IPS-15b (cell line): ENCODE data around the gene R3HDM4.

Experiments
- H3K27me3 ChIP-seq: one replicate; pipeline ENCODE4 v1.6.1; 2013; ENCODE audit warnings: low read length; ENCODE audit not compliant: control insufficient read depth, insufficient read depth
- H3K36me3 ChIP-seq: one replicate; pipeline ENCODE4 v1.6.1; 2013; ENCODE audit warnings: low read length; ENCODE audit not compliant: control insufficient read depth, insufficient read depth
- H3K4me1 ChIP-seq: one replicate; pipeline ENCODE4 v1.6.1; 2013; ENCODE audit warnings: mild to moderate bottlenecking, low read length; ENCODE audit not compliant: control insufficient read depth, insufficient read depth
- H3K4me3 ChIP-seq: one replicate; pipeline ENCODE4 v1.5.1; 2013; ENCODE audit warnings: low read depth, low read length
- H3K9ac ChIP-seq: one replicate; pipeline ENCODE4 v1.6.1; 2013; ENCODE audit warnings: low read depth, mild to moderate bottlenecking, low read length
- H3K9me3 ChIP-seq: one replicate; pipeline ENCODE4 v1.6.1; 2013; ENCODE audit warnings: mild to moderate bottlenecking, low read length; ENCODE audit not compliant: control insufficient read depth, insufficient read depth

R3HDM4 gene

DNA sequence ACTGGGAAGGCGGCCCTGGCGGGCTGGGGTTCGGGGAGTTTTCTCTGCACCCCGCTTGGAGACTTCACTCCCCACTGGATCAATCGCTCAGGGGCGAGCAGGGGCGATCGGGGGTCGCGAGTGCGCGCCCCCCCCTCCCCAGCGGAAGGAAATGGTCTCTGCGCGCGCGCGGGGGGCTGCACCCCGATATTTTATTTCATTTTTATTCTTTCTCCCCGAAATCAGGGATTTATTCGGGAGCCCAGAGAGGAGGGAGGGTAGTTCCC, 13.2 kb upstream of the R3HDM4 start:
- peak overlapping the region; percentile 74 for H3K4me3 ChIP-seq
- H3K9ac ChIP-seq = peak overlapping the region; percentile 70
- peaks cover 1% of the 10 kb centered on the region for H3K27me3 ChIP-seq
- no peaks in the 10 kb centered on the region for H3K9me3 ChIP-seq
- H3K36me3 ChIP-seq = peaks cover 13% of the 10 kb centered on the region
- no peaks in the 10 kb centered on the region for H3K4me1 ChIP-seq

DNA sequence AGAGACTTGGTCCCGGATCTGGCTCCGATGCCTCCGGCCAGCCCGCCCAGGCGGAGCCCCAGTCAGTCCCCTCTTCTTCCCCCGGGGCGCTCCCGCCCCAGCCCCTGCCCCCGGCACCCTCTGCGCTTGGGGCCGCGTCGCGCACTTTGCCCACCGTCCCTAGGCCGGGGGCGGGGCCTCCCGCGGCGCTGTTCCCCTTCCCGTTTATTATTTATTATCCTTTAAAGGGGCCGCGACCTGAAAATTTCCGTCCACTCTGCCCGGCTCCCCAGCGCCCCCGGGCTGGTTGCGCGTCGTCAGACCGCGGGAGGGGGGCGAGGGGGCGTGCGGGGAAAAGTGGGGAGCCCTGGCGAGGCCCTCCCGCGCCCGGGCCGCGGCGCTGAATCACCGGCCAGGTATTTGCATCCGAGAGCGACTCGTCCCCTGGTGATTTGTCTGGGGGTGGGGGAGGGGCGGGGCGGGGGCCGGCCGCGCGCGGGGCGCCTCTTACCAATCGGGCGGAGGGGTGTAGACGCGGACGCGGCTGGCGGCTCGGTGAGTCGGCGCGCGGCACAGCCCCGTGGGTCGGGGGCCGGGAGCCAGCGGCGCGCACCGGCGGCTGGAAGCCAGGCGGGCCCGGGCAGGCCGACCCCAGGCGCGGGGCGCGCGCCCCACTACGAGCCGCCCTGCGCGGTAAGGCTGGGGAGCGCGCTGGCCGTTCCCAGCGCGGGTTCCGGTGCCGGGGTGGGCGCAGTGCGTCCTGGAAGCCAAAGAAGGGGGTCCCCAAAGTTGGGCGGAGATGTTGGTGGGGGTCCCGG, 12.7 kb upstream of the R3HDM4 start, which contains the start of gene ARID3A:
TSS of gene ARID3A (plus strand) at position 510 of the 797 bp plus-strand sequence. CDS start 3,494 bp downstream, outside the sequence.
- peaks cover 7% of the 10 kb centered on the region for H3K27me3 ChIP-seq

DNA sequence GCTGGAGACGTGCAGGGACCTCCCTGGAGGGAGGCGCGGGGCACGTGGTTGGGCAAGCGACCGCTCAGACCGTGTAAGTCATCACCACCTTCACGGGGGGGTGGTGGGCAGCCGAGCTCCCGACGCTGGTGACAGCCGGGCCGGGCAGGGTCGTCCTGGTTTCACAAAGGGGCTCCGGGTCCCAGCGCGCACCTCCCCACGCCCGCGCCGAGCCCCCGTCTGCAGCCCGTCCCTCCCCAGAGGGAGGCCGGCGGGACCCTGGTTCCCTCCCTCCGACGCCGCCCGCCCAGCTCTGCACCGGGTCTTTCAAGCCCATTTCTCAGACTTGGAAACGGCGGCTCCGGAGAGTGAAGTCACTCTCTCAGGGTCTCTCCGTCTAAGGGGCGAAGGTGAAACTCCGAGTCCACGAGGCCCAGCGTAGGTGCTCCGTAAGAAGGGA, 12.1 kb upstream of the R3HDM4 start:
- Histone ChIP-seq H3K9ac (peak overlapping the region; percentile 76), H3K4me3 (peak overlapping the region; percentile 66), H3K36me3 (peaks cover 6% of the 10 kb centered on the region), H3K27me3 (peaks cover 11% of the 10 kb centered on the region), H3K9me3 (no peaks in the 10 kb centered on the region), H3K4me1 (no peaks in the 10 kb centered on the region)

More for the DNA sequence above, 12.7 kb upstream of the R3HDM4 start, which contains the start of gene ARID3A:
- peaks cover 8% of the 10 kb centered on the region for H3K36me3 ChIP-seq
- no peaks in the 10 kb centered on the region for H3K4me1 ChIP-seq
- peak within 1 kb of the TSS; percentile 76 for H3K9ac ChIP-seq
- peak within 1 kb of the TSS; percentile 74 for H3K4me3 ChIP-seq
- no peaks in the 10 kb centered on the region for H3K9me3 ChIP-seq

DNA sequence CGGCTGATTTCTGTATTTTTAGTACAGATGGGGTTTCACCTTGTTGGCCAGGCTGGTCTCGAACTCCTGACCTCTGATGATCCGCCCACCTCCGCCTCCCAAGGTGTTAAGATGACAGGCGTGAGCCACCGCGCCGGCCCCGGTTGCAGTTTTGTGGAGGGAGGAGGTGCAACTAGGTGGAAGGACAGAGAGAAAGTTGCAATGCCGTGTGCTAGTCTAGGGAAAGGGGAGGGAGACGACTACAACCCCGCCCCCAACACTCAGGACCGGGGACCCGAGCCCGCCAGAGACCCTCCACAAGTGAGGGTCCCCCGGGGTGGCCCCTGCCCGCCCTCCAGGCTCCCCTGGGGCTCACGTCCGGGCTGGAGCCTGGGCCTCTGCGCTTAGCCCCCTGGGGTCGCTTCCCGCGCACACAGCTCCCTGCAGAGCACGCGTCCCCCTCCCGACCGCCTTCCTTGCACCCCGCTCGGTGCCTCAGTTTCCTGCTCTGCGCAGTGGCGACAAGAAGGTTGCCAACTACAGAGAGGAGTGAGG, 11.6 kb upstream of the R3HDM4 start:
- no peaks in the 10 kb centered on the region for H3K9me3 ChIP-seq
- peak overlapping the region; percentile 37 for H3K9ac ChIP-seq

DNA sequence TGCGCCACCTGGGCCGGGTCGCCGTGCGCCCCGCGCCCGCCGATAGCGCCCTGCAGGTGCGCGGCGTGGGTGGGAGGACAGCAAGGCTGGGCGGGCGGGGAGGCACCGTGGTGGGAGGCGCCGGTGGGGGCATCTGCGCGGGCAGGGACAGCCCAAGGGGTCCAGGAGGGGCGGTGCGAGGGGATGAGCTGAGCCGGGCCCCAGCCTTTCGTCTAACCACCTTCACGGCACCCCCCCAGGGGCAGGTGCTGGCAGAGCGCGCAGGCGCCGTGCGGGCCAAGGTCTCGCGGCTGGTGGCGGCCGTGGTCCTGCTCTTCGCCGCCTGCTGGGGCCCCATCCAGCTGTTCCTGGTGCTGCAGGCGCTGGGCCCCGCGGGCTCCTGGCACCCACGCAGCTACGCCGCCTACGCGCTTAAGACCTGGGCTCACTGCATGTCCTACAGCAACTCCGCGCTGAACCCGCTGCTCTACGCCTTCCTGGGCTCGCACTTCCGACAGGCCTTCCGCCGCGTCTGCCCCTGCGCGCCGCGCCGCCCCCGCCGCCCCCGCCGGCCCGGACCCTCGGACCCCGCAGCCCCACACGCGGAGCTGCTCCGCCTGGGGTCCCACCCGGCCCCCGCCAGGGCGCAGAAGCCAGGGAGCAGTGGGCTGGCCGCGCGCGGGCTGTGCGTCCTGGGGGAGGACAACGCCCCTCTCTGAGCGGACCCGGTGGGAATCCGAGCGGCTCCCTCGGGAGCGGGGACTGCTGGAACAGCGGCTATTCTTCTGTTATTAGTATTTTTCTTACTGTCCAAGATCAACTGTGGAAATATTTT, 7.2 kb upstream of the R3HDM4 start:
- Histone ChIP-seq H3K9me3 (no peaks in the 10 kb centered on the region), H3K27me3 (peaks cover 29% of the 10 kb centered on the region), H3K4me1 (no peaks in the 10 kb centered on the region), H3K36me3 (no peaks in the 10 kb centered on the region), H3K4me3 (peak overlapping the region; percentile 60), H3K9ac (no peak overlapping the region)

More for the DNA sequence above, 11.6 kb upstream of the R3HDM4 start:
- peaks cover 15% of the 10 kb centered on the region for H3K27me3 ChIP-seq
- H3K36me3 ChIP-seq = peaks cover 2% of the 10 kb centered on the region
- no peaks in the 10 kb centered on the region for H3K4me1 ChIP-seq
- peak overlapping the region; percentile 66 for H3K4me3 ChIP-seq

DNA sequence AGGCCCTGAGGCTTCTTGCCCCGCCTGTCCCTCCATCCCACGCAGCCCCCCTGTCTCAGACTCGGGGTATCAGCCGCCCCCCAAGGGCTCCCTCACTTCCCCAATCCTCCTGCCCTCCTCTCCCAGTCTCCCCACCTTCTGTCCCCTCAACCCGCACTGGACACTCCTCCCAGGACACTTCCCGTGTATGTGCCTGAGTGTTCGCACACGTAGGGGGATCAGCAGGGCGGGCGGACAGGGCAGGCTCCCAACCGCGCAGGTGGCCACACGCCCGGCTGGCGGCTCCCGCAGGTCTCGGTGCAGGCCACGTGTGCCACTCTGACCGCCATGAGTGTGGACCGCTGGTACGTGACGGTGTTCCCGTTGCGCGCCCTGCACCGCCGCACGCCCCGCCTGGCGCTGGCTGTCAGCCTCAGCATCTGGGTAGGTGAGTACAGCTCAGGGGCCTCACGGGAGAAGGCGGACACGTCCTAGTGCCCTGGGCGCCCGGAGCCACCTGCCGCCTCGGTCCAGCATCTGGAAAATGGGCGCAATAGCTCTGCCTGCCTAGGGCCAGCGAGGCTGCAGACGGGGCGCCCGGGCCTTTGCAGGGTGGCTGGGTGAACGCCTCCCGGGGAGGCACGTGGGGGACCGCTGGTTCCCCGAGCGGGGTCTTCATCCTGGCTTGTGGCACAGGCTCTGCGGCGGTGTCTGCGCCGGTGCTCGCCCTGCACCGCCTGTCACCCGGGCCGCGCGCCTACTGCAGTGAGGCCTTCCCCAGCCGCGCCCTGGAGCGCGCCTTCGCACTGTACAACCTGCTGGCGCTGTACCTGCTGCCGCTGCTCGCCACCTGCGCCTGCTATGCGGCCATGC, 6.4 kb upstream of the R3HDM4 start:
- Histone ChIP-seq H3K36me3 (no peaks in the 10 kb centered on the region), H3K4me3 (peak overlapping the region; percentile 50), H3K9ac (no peak overlapping the region), H3K27me3 (peaks cover 31% of the 10 kb centered on the region), H3K9me3 (no peaks in the 10 kb centered on the region), H3K4me1 (no peaks in the 10 kb centered on the region)

DNA sequence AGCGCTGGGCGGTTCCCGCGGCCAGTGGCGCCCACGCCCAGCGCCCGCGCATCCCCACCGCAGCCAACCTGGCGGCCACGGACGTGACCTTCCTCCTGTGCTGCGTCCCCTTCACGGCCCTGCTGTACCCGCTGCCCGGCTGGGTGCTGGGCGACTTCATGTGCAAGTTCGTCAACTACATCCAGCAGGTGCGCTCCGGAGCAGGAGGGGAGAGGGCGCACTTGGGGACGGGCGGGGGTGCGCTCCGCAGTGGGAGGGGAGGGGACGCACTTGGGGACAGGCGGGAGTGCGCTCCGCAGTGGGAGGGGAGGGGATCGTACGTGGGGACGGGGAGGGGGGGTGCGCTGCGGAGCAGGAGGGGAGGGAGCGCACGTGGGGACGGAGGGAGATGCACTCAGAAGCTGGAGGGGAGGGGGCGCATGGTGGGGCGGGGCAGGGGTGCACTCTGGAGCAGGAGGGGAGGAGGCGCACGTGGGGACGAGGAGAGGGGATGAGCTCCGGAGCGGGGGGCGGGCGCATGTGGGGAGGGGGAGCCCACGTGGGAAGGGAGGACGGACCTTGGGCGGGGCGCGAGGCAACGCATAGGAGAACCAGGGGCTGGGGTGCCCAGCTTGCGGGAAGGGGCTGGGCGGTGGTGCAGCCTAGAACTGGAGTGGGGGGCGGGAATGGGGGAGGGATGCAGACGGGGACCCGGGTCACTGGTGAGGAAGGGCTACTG, 5.6 kb upstream of the R3HDM4 start:
- no peak overlapping the region for H3K9ac ChIP-seq
- H3K4me1 ChIP-seq = peaks cover under 1% of the 10 kb centered on the region
- H3K36me3 ChIP-seq = no peaks in the 10 kb centered on the region
- H3K27me3 ChIP-seq = peaks cover 31% of the 10 kb centered on the region
- no peaks in the 10 kb centered on the region for H3K9me3 ChIP-seq
- H3K4me3 ChIP-seq = peak overlapping the region; percentile 62

DNA sequence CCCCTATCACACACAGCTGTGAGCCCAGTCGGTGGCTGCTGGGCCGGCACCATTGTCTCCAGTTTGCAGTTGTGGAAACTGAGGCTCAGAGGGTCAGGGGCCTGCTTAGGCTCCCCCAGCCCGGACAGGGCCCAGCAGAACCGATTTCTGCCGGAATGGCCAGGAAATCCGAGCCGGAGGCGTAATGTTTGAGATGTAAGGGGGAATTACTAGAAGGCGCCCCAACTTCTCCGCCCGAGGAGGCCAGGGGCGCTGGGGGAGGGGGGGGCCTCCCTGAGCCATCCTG, 5.1 kb upstream of the R3HDM4 start:
- Histone ChIP-seq H3K27me3 (peaks cover 31% of the 10 kb centered on the region), H3K4me3 (peak overlapping the region; percentile 62), H3K36me3 (no peaks in the 10 kb centered on the region), H3K4me1 (peaks cover 2% of the 10 kb centered on the region), H3K9me3 (no peaks in the 10 kb centered on the region), H3K9ac (no peak overlapping the region)

DNA sequence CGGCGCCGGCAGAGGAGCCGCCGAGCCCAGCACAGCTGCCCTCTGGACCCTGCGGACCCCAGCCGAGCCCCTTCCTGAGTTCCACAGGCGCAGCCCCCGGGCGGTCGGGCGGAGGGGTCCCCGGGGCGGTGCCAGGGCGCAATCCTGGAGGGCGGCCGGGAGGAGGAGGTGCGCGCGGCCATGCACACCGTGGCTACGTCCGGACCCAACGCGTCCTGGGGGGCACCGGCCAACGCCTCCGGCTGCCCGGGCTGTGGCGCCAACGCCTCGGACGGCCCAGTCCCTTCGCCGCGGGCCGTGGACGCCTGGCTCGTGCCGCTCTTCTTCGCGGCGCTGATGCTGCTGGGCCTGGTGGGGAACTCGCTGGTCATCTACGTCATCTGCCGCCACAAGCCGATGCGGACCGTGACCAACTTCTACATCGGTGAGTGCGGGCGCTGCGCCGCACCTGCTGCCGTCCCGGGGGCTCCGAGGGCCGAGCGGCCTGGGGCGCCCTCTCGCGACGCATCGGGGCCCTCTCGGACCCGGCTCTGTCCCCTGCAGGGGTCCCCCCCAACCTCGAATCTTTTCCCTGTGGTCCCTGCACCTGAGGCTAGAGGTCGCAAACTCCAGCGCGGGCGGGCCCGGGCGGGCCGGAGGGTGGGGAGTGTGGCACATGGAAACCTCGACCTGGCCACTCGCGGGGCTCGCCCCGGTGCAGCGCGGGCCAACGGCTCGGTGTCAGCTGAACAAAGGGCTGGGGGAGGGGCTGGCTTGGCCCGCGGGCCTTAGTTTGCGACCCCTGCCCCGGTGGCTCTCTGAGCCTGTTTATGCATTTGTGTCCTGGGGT, 4.5 kb upstream of the R3HDM4 start, which contains the start of gene KISS1R:
TSS of gene KISS1R (plus strand) at position 11 of the 829 bp plus-strand sequence. CDS start at position 181, 170 bp downstream.
- H3K9ac ChIP-seq = no peak within 1 kb of the TSS
- H3K4me3 ChIP-seq = peak within 1 kb of the TSS; percentile 62
- peaks cover 31% of the 10 kb centered on the region for H3K27me3 ChIP-seq
- H3K9me3 ChIP-seq = no peaks in the 10 kb centered on the region
- H3K4me1 ChIP-seq = peaks cover 2% of the 10 kb centered on the region
- no peaks in the 10 kb centered on the region for H3K36me3 ChIP-seq

DNA sequence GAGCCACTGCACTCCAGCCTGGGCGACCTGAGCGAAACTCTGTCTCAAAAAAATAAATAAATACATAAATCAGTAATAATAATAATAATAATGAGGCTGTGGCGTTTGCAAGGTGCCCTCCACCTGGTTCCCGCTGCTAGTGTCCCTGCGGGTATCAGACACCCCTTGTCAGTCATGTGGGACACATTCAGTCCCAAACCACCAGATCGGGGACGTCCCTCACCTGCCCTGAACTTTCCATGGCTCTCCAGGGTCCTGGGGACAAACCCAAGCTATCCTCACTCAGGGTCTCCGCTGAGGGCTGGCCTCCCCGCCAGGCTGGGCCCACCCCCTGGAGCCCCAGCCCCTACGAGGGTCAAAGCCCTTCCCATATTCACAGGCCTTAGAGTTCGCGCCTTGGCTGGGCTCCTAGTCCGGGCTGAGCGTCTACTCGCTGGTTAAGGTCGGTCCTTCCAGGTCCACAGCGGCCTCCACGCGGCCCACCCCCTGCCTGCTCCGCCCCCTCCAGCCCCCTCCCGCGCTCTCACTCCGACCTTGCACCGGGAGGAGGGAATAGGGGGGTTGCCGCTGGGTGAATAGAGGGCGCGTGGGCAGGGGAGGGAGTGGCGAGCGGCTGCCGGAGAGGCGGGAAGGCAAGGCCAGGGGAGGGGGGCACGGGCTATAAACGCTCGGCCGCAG, 3.8 kb upstream of the R3HDM4 start:
- H3K4me1 ChIP-seq = peaks cover 2% of the 10 kb centered on the region
- no peak overlapping the region for H3K9ac ChIP-seq
- no peaks in the 10 kb centered on the region for H3K36me3 ChIP-seq
- peaks cover 31% of the 10 kb centered on the region for H3K27me3 ChIP-seq
- no peaks in the 10 kb centered on the region for H3K9me3 ChIP-seq
- peak overlapping the region; percentile 62 for H3K4me3 ChIP-seq
